ENCODE results near the gene AHRR. TPM values are rescaled to one million over a fixed set of nuclear protein-coding genes. Genes with fewer than 3 reads are reported as not detected.

Gene AHRR
- total and polyA plus RNA-seq, 2 experiments from 2014 or later = 1.8 to 2.4 TPM

DNA sequence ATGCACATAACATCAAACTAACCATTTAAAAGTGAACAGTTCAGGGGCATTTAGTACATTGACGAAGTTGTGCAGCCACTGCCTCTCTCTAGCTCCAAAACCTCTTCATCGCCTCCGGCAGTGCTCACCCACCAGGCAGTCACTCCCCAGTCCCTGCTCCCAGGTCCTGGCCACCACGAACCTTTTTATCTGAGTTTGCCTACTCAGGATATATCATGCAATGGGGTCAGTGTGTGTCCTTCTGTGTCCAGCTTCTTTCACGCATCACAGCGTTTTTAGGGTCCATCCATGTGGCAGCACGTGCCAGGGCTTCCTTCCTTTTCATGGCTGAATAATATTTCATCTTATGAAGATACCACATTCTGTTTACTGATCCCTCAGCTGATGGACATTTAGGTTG lies 4.6 kb downstream of the AHRR start:
- H3K4me1 ChIP-seq (ENCODE audit: insufficient read depth) = peaks cover 2% of the 10 kb centered on the region
- H3K4me2 ChIP-seq = no peak overlapping the region
- WGBS (ENCODE audit: low lambda C conversion rate, missing lambda C conversion rate) = 93% methylated on average over 7 of the region's 7 CpGs
- H3K36me3 ChIP-seq (replicated peaks; ENCODE audit: insufficient read depth, low read depth) = no peaks in the 10 kb centered on the region
- H4K20me1 ChIP-seq (ENCODE audit: insufficient read depth, poor library complexity, severe bottlenecking) = no peaks in the 10 kb centered on the region
- H2AFZ ChIP-seq = no peak overlapping the region
- no peak overlapping the region for H3K4me3 ChIP-seq
- peaks cover 26% of the 10 kb centered on the region for H3K27me3 ChIP-seq
- no peaks in the 10 kb centered on the region for H3K9me3 ChIP-seq (ENCODE audit: low read depth)
- TF ChIP-seq EZH2 (IDR thresholded peaks at IDR 0.05; ENCODE audit: borderline replicate concordance) (no peak), EZH2phosphoT487 (IDR thresholded peaks at IDR 0.05; ENCODE audit: low read depth, severe bottlenecking, unreplicated experiment) (no peak)
- TF ChIP-seq, protein P1, sequence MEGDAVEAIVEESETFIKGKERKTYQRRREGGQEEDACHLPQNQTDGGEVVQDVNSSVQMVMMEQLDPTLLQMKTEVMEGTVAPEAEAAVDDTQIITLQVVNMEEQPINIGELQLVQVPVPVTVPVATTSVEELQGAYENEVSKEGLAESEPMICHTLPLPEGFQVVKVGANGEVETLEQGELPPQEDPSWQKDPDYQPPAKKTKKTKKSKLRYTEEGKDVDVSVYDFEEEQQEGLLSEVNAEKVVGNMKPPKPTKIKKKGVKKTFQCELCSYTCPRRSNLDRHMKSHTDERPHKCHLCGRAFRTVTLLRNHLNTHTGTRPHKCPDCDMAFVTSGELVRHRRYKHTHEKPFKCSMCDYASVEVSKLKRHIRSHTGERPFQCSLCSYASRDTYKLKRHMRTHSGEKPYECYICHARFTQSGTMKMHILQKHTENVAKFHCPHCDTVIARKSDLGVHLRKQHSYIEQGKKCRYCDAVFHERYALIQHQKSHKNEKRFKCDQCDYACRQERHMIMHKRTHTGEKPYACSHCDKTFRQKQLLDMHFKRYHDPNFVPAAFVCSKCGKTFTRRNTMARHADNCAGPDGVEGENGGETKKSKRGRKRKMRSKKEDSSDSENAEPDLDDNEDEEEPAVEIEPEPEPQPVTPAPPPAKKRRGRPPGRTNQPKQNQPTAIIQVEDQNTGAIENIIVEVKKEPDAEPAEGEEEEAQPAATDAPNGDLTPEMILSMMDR (IDR thresholded peaks at IDR 0.05; ENCODE audit: poor library complexity) = no peak
- H3K79me2 ChIP-seq = no peaks in the 10 kb centered on the region
- DNase-seq (ENCODE audit: low spot score) = no peak
- no peak overlapping the region for H3K27ac ChIP-seq
- H3K9me2 ChIP-seq (replicated peaks; ENCODE audit: insufficient read depth) = no peaks in the 10 kb centered on the region

- Histone ChIP-seq H4K20me1 (ENCODE audit: insufficient read depth, poor library complexity, severe bottlenecking) (no peaks in the 10 kb centered on the region), H3K36me3 (replicated peaks; ENCODE audit: insufficient read depth, low read depth) (no peaks in the 10 kb centered on the region), H3K4me2 (no peak overlapping the region), H3K4me1 (ENCODE audit: insufficient read depth) (no peaks in the 10 kb centered on the region), H2AFZ (no peak overlapping the region), H3K79me2 (no peaks in the 10 kb centered on the region), H3K27me3 (peaks cover 7% of the 10 kb centered on the region), H3K27ac (no peak overlapping the region), H3K9me3 (ENCODE audit: low read depth) (no peaks in the 10 kb centered on the region), H3K4me3 (no peak overlapping the region), H3K9me2 (replicated peaks; ENCODE audit: insufficient read depth) (no peaks in the 10 kb centered on the region)
- 90% methylated on average over 4 of the region's 4 CpGs for WGBS (ENCODE audit: low lambda C conversion rate, missing lambda C conversion rate)
- TF ChIP-seq EZH2phosphoT487 (IDR thresholded peaks at IDR 0.05; ENCODE audit: low read depth, severe bottlenecking, unreplicated experiment) (no peak), EZH2 (IDR thresholded peaks at IDR 0.05; ENCODE audit: borderline replicate concordance) (no peak)
- TF ChIP-seq, protein P1 (IDR thresholded peaks at IDR 0.05; ENCODE audit: poor library complexity) = no peak
- no peak for DNase-seq (ENCODE audit: low spot score)
Measured at GRCh38 chr5:329121-329735, 7.7 kb downstream of the AHRR start.

DNA sequence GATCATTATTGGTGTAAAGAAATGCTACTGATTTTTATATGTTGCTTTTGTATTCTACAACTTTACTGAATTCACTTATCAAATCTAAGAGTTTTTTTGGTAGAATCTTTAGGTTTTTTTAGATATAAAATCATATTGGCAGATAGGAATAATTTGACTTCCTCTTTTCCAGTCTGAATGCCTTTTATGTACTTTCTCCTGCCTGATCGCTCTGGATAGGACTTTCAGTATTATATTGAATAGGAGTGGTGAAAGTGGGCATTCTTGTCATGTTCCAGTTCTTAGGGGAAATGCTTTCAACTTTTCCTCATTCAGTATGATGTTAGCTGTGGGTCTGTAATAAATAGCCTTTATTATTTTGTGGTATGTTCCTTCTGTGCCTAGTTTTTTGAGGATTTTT lies 8.3 kb downstream of the AHRR start:
- Histone ChIP-seq H3K4me3 (no peak overlapping the region), H3K9me2 (replicated peaks; ENCODE audit: insufficient read depth) (no peaks in the 10 kb centered on the region), H3K4me1 (ENCODE audit: insufficient read depth) (no peaks in the 10 kb centered on the region), H3K4me2 (no peak overlapping the region), H2AFZ (no peak overlapping the region), H4K20me1 (ENCODE audit: insufficient read depth, poor library complexity, severe bottlenecking) (no peaks in the 10 kb centered on the region), H3K27ac (no peak overlapping the region), H3K79me2 (no peaks in the 10 kb centered on the region), H3K9me3 (ENCODE audit: low read depth) (no peaks in the 10 kb centered on the region), H3K36me3 (replicated peaks; ENCODE audit: insufficient read depth, low read depth) (no peaks in the 10 kb centered on the region), H3K27me3 (peaks cover 7% of the 10 kb centered on the region)
- TF ChIP-seq, protein P1 (IDR thresholded peaks at IDR 0.05; ENCODE audit: poor library complexity) = no peak
- TF ChIP-seq EZH2 (IDR thresholded peaks at IDR 0.05; ENCODE audit: borderline replicate concordance) = no peak
- no peak for TF ChIP-seq EZH2phosphoT487 (IDR thresholded peaks at IDR 0.05; ENCODE audit: low read depth, severe bottlenecking, unreplicated experiment)
- no peak for DNase-seq (ENCODE audit: low spot score)
- WGBS (ENCODE audit: low lambda C conversion rate, missing lambda C conversion rate) = 93% methylated on average over 1 of the region's 1 CpG
